Choroid plexus epithelial cell (primary cell): ENCODE results near the gene RAB29.

Experiments
- DNase-seq: peaks from one replicate; pipeline ENCODE4 v3.0.0-alpha.2; 2010; ENCODE audit warnings: low read depth
- H3K4me3 ChIP-seq: 2 replicates; pipeline ENCODE4 v1.5.1; 2011; ENCODE audit warnings: low read depth, mild to moderate bottlenecking, control low read depth, low read length, moderate library complexity
- CTCF ChIP-seq: conservative IDR thresholded peaks from 2 replicates; pipeline ENCODE4 v1.5.1; 2011; ENCODE audit warnings: low read depth, mild to moderate bottlenecking, control low read depth, inconsistent platforms, low read length, moderate library complexity

Gene RAB29

GRCh38 chr1:205775717-205776056, 405 bp upstream of the RAB29 start:
- peak overlapping the region; percentile 96 for H3K4me3 ChIP-seq
- TF ChIP-seq CTCF, result no peak
- DNase-seq, result peak; percentile 78

- no peak for TF ChIP-seq CTCF
- DNase-seq, result peak; percentile 47
These were observed 876 bp downstream of the RAB29 start for GRCh38 chr1:205774198-205775014.

GRCh38 chr1:205772607-205773032, 2.7 kb downstream of the RAB29 start:
- DNase-seq, result no peak
- no peak overlapping the region for H3K4me3 ChIP-seq
- no peak for TF ChIP-seq CTCF

More at GRCh38 chr1:205774198-205775014, 876 bp downstream of the RAB29 start:
- peak overlapping the region; percentile 96 for H3K4me3 ChIP-seq

GRCh38 chr1:205770618-205771017, 4.7 kb downstream of the RAB29 start:
- TF ChIP-seq CTCF, result no peak
- no peak for DNase-seq
- H3K4me3 ChIP-seq, result no peak overlapping the region

- H3K4me3 ChIP-seq, result no peak overlapping the region
- TF ChIP-seq CTCF, result no peak
- DNase-seq, result no peak
These were observed 5.5 kb downstream of the RAB29 start for GRCh38 chr1:205769641-205770365.

- no peak overlapping the region for H3K4me3 ChIP-seq
- TF ChIP-seq CTCF, result no peak
- DNase-seq, result no peak
These were observed 8.0 kb downstream of the RAB29 start for GRCh38 chr1:205767248-205767647.
